Measurements from ENCODE around the gene CERS6. TPM values are rescaled to one million over a fixed set of nuclear protein-coding genes. Genes with fewer than 3 reads are reported as not detected.

The CERS6 gene
- total RNA-seq, 1 donor from 2014 or later: 22.4 TPM

GRCh38 chr2:168521053-168521741 is 65.1 kb downstream of the CERS6 start:
- Mint-ChIP-seq H3K36me3 (ENCODE audit: low read depth) (no peaks in the 10 kb centered on the region), H3K4me3 (ENCODE audit: low read depth) (no peak overlapping the region), H3K27me3 (ENCODE audit: low read depth) (no peaks in the 10 kb centered on the region), H3K27ac (no peak overlapping the region), H3K4me1 (ENCODE audit: low read depth) (peaks cover 29% of the 10 kb centered on the region), H3K9me3 (no peaks in the 10 kb centered on the region)
- intact Hi-C loops (cut with micrococcal nuclease): no loop called here
- no peak for DNase-seq (ENCODE audit: low spot score)

DNA sequence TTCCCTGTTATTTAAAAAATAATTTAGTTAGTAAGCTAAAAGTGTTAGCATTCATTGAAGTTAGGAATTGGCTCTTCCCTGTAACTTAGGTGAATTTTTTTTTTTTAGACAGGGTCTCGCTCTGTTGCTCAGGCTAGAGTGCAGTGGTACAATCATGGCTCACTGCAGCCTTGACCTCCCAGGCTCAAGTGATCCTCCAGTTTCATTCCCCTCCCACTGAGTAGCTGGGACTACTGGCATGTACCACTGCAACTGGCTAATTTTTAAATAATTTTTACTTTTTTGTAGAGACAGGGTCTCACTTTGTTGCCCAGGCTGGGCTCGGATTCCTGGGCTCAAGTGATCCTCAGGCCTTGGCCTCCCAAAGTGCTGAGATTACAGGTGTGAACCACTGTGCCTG is 66.4 kb downstream of the CERS6 start:
- intact Hi-C loops (cut with micrococcal nuclease): no loop called here
- Mint-ChIP-seq H3K36me3 (ENCODE audit: low read depth) (no peaks in the 10 kb centered on the region), H3K27ac (no peak overlapping the region), H3K27me3 (ENCODE audit: low read depth) (no peaks in the 10 kb centered on the region), H3K9me3 (no peaks in the 10 kb centered on the region), H3K4me3 (ENCODE audit: low read depth) (no peak overlapping the region), H3K4me1 (ENCODE audit: low read depth) (peaks cover 29% of the 10 kb centered on the region)
- no peak for DNase-seq (ENCODE audit: low spot score)

- H3K9me3 Mint-ChIP-seq: no peaks in the 10 kb centered on the region
- no peak overlapping the region for H3K27ac Mint-ChIP-seq
- peaks cover 27% of the 10 kb centered on the region for H3K4me1 Mint-ChIP-seq (ENCODE audit: low read depth)
- intact Hi-C loops (cut with micrococcal nuclease): no loop called here
- H3K36me3 Mint-ChIP-seq (ENCODE audit: low read depth): no peaks in the 10 kb centered on the region
- no peak for DNase-seq (ENCODE audit: low spot score)
- no peak overlapping the region for H3K4me3 Mint-ChIP-seq (ENCODE audit: low read depth)
- H3K27me3 Mint-ChIP-seq (ENCODE audit: low read depth): no peaks in the 10 kb centered on the region
These were observed 67.9 kb downstream of the CERS6 start for GRCh38 chr2:168524005-168524404.

GRCh38 chr2:168525020-168525419 is 68.9 kb downstream of the CERS6 start:
- Mint-ChIP-seq H3K27ac (no peak overlapping the region), H3K9me3 (no peaks in the 10 kb centered on the region), H3K36me3 (ENCODE audit: low read depth) (no peaks in the 10 kb centered on the region), H3K4me1 (ENCODE audit: low read depth) (peaks cover 27% of the 10 kb centered on the region), H3K4me3 (ENCODE audit: low read depth) (no peak overlapping the region), H3K27me3 (ENCODE audit: low read depth) (no peaks in the 10 kb centered on the region)
- no peak for DNase-seq (ENCODE audit: low spot score)
- intact Hi-C loops (cut with micrococcal nuclease): no loop called here

- Mint-ChIP-seq H3K27me3 (ENCODE audit: low read depth) (no peaks in the 10 kb centered on the region), H3K27ac (no peak overlapping the region), H3K4me3 (ENCODE audit: low read depth) (no peak overlapping the region), H3K4me1 (ENCODE audit: low read depth) (peaks cover 27% of the 10 kb centered on the region), H3K9me3 (no peaks in the 10 kb centered on the region), H3K36me3 (ENCODE audit: low read depth) (no peaks in the 10 kb centered on the region)
- no peak for DNase-seq (ENCODE audit: low spot score)
- intact Hi-C loops (cut with micrococcal nuclease): no loop called here
These were observed 69.8 kb downstream of the CERS6 start for GRCh38 chr2:168525716-168526446.

- Mint-ChIP-seq H3K4me1 (ENCODE audit: low read depth) (peaks cover 23% of the 10 kb centered on the region), H3K36me3 (ENCODE audit: low read depth) (no peaks in the 10 kb centered on the region), H3K27me3 (ENCODE audit: low read depth) (no peaks in the 10 kb centered on the region), H3K27ac (no peak overlapping the region), H3K4me3 (ENCODE audit: low read depth) (no peak overlapping the region), H3K9me3 (no peaks in the 10 kb centered on the region)
- no peak for DNase-seq (ENCODE audit: low spot score)
- intact Hi-C loops (cut with micrococcal nuclease): no loop called here
These were observed 70.6 kb downstream of the CERS6 start for GRCh38 chr2:168526641-168527040.

DNA sequence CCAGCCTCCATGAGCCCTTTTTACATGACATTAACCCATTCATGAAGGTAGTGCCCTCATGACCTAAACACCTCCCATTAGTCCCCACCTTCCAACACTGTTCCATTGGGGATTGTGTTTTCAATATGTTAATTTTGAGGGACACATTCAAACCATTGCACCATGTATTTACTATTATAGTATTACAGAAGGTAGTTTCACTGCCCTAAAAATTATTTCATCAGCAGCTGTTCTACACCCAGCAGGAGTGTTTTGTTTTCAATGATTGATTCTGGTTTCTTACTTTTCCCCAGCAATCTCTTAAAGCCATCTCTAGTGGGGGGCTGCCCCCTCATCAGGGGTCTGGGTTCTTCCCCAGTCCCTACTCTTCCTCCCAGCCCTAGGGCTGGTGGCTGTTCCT is 71.9 kb downstream of the CERS6 start:
- no peaks in the 10 kb centered on the region for H3K9me3 Mint-ChIP-seq
- intact Hi-C loops (cut with micrococcal nuclease): no loop called here
- DNase-seq (ENCODE audit: low spot score): no peak
- H3K27ac Mint-ChIP-seq: no peak overlapping the region
- H3K4me3 Mint-ChIP-seq (ENCODE audit: low read depth): no peak overlapping the region
- H3K36me3 Mint-ChIP-seq (ENCODE audit: low read depth): no peaks in the 10 kb centered on the region
- no peaks in the 10 kb centered on the region for H3K27me3 Mint-ChIP-seq (ENCODE audit: low read depth)
- H3K4me1 Mint-ChIP-seq (ENCODE audit: low read depth): peaks cover 25% of the 10 kb centered on the region

DNA sequence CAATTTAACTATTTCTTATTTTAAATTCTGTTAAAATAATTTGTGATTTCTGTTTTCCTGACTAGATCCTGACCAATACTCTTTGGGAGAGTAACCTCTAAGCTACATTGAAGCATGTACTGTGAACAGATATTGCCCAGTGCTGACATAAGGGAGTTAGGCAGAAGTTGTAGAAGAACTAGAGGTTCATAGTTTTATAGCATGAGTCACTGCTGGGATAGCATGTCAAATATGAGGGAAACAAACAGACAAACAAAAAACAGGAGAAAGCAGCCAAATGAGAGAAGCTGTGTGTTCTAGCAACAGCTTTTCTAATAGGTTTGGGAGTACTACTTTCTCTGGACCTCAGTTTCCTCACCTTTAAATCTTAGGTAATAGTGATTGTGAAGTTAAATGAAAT is 72.4 kb downstream of the CERS6 start:
- H3K9me3 Mint-ChIP-seq: no peaks in the 10 kb centered on the region

DNA sequence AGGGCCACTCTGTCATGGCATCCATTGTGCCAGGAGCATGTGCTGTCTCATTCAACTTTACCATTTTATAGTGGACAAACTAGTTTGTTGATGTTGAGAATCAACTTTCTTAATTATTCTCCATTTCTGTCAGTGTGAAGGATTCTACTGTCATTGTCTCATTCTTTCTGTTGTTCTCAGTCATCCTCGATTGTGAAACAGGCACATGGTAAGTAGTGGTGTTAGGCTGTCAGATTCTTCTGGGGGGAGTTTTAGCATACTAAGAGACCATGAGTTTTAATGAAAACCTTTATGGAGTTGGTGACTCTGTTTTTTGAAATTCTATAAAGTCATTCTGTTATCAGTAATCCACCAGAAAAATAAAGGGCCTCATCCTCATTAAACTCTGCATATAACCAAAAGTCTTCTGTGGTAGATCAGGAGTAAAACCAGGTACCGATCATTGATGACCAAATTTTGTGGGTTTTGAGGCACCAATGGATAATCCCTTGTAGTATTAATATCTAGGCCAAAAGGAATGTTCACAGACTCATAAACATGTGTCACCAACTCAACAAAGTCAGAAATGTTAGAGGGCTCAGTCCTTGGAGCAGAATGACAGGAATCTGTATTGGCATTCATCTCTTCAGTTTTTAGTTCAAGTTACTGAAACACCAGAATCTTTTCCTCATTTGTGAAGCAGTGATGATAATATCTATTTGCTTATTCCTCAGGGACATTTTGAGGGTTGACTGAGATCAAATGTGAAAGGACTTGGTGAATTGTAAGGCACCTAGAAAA is 73.2 kb downstream of the CERS6 start:
- no peaks in the 10 kb centered on the region for H3K36me3 Mint-ChIP-seq (ENCODE audit: low read depth)
- peaks cover 23% of the 10 kb centered on the region for H3K4me1 Mint-ChIP-seq (ENCODE audit: low read depth)
- H3K4me3 Mint-ChIP-seq (ENCODE audit: low read depth): no peak overlapping the region
- DNase-seq (ENCODE audit: low spot score): no peak
- H3K27ac Mint-ChIP-seq: no peak overlapping the region
- intact Hi-C loops (cut with micrococcal nuclease): no loop called here
- no peaks in the 10 kb centered on the region for H3K9me3 Mint-ChIP-seq
- H3K27me3 Mint-ChIP-seq (ENCODE audit: low read depth): no peaks in the 10 kb centered on the region

More for the DNA sequence above, 72.4 kb downstream of the CERS6 start:
- Mint-ChIP-seq H3K4me3 (ENCODE audit: low read depth) (no peak overlapping the region), H3K4me1 (ENCODE audit: low read depth) (peaks cover 23% of the 10 kb centered on the region), H3K27ac (no peak overlapping the region), H3K27me3 (ENCODE audit: low read depth) (no peaks in the 10 kb centered on the region), H3K36me3 (ENCODE audit: low read depth) (no peaks in the 10 kb centered on the region)
- intact Hi-C loops (cut with micrococcal nuclease): no loop called here
- no peak for DNase-seq (ENCODE audit: low spot score)

DNA sequence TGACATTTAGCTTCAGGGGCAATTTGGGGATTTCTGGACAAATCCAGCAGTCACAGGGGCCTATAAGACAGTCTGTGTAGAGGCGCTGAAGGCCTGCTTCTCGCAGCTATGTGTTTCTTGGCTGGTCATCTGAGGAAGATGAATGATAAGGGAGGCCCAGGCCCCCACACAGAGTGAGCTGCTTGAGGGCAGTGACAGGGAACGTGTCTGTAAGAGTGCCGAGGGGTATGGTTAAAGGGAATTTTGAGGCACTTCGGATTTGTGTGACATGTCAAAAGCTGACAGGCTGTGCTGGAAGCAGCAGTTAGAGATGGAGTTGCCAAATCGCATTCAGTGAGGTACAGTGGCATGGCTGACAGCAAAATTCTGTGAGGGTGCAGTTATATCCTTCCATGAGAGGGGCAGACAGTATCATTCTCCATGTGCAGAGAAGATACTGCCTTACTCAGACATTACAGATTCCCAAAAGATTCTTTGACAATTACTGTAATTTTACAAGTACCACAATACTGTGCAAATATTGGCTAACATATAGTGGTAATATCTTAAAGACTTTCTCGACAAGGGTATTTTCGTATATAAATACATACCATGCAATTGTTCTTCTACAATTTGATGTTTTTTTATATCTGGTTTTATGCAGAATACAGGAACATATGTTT is 74.0 kb downstream of the CERS6 start:
- Mint-ChIP-seq H3K4me3 (ENCODE audit: low read depth) (no peak overlapping the region), H3K36me3 (ENCODE audit: low read depth) (no peaks in the 10 kb centered on the region), H3K27ac (no peak overlapping the region), H3K4me1 (ENCODE audit: low read depth) (peaks cover 27% of the 10 kb centered on the region), H3K9me3 (no peaks in the 10 kb centered on the region), H3K27me3 (ENCODE audit: low read depth) (no peaks in the 10 kb centered on the region)
- no peak for DNase-seq (ENCODE audit: low spot score)
- intact Hi-C loops (cut with micrococcal nuclease): loop anchor here (10.0 kb wide), 1 partner anchor 75 kb away; the partner anchor contains the start of gene CERS6

DNA sequence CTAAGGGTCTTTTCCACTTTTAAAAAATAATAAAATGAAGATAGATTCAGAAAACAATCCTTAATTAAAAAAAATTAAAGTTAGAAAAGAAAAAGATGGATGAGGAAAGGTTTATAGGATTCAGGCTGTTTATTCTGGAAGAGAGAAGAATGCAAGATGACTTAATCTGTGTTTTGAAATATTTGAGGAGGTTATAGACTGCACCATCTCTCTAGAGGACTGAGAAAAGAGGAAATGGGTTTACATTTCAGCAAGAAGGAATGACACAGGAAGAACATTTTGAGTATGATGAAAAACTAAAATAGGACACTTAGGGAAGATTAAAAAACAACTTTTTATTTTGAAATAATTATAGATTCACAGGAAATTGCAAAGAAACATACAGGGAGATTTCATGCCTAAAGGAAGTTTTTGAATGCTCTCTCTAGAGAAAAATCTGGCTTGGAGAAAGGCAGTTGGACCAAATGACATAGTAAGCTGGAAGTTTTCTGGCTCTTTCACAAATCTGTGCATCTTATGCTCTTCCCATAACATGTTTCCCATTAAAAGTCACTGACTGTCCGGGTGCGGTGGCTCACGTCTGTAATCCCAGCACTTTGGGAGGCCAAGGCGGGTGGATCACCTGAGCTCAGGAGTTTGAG is 75.0 kb downstream of the CERS6 start:
- H3K9me3 Mint-ChIP-seq: no peaks in the 10 kb centered on the region

GRCh38 chr2:168534926-168535325 is 78.9 kb downstream of the CERS6 start:
- DNase-seq (ENCODE audit: low spot score): no peak
- intact Hi-C loops (cut with micrococcal nuclease): loop anchor here (10.0 kb wide), 1 partner anchor 80 kb away; the partner anchor contains the start of gene CERS6
- H3K4me1 Mint-ChIP-seq (ENCODE audit: low read depth): peaks cover 54% of the 10 kb centered on the region
- H3K36me3 Mint-ChIP-seq (ENCODE audit: low read depth): peaks cover 17% of the 10 kb centered on the region
- peaks cover 19% of the 10 kb centered on the region for H3K9me3 Mint-ChIP-seq
- no peak overlapping the region for H3K4me3 Mint-ChIP-seq (ENCODE audit: low read depth)
- H3K27ac Mint-ChIP-seq: no peak overlapping the region
- no peaks in the 10 kb centered on the region for H3K27me3 Mint-ChIP-seq (ENCODE audit: low read depth)

More for the DNA sequence above, 75.0 kb downstream of the CERS6 start:
- Mint-ChIP-seq H3K4me3 (ENCODE audit: low read depth) (no peak overlapping the region), H3K27ac (no peak overlapping the region), H3K4me1 (ENCODE audit: low read depth) (peaks cover 29% of the 10 kb centered on the region), H3K36me3 (ENCODE audit: low read depth) (no peaks in the 10 kb centered on the region), H3K27me3 (ENCODE audit: low read depth) (no peaks in the 10 kb centered on the region)
- DNase-seq (ENCODE audit: low spot score): no peak
- intact Hi-C loops (cut with micrococcal nuclease): loop anchor here (10.0 kb wide), 1 partner anchor 76 kb away; the partner anchor contains the start of gene CERS6

All from activated T-helper 2 cell treated with anti-CD3 and anti-CD28 coated beads, Interferon-gamma antibody, Interleukin-2, Interleukin-4, amounts not matched to agents 10 μg/mL and 5 μg/mL and 100 μg/mL, durations not matched to agents 14 hours and 24 hours and 36 hours (primary cell).